HepG2 (cell line): ENCODE results near the gene GLTPD2. TPM values are rescaled to one million over a fixed set of nuclear protein-coding genes. Genes with fewer than 3 reads are reported as not detected.
A peak's percentile ranks its signal among the peaks of the same experiment; 100 is the strongest.

ENCODE experiments used
- DMAP1 ChIP-seq: IDR thresholded peaks from 2 replicates; pipeline ENCODE4 v1.6.1; 2016
- IRF2 ChIP-seq: IDR thresholded peaks from 2 replicates; pipeline ENCODE4 v1.6.1; 2018; ENCODE audit warnings: missing genetic modification reagents, missing compliant biosample characterization
- KLF13 ChIP-seq: sonication (generic); formaldehyde crosslinking; IDR thresholded peaks from 2 replicates; pipeline ENCODE4 v1.4.0; 2020; ENCODE audit warnings: mild to moderate bottlenecking, missing genetic modification reagents
- KLF9 ChIP-seq: IDR thresholded peaks from 2 replicates; pipeline ENCODE4 v1.6.1; 2016; ENCODE audit warnings: low read depth
- MIER2 ChIP-seq: IDR thresholded peaks from 2 replicates; pipeline ENCODE4 v1.6.1; 2016; ENCODE audit warnings: missing biosample characterization, missing genetic modification reagents
- RFXAP ChIP-seq: sonication (generic); formaldehyde crosslinking; IDR thresholded peaks from 2 replicates; pipeline ENCODE4 v1.4.0; 2020; ENCODE audit warnings: missing genetic modification reagents, borderline replicate concordance
- TBL1XR1 ChIP-seq: fragments of 150-350 bp; IDR thresholded peaks from 2 replicates; pipeline ENCODE4 v1.6.1; 2014; ENCODE audit warnings: borderline replicate concordance, low read length; ENCODE audit not compliant: partially characterized antibody
- TFDP2 ChIP-seq: sonication (generic); formaldehyde crosslinking; IDR thresholded peaks from 2 replicates; pipeline ENCODE4 v1.4.0; 2020; ENCODE audit warnings: missing genetic modification reagents
- ZBTB3 ChIP-seq: sonication (generic); formaldehyde crosslinking; IDR thresholded peaks from 2 replicates; pipeline ENCODE4 v1.4.0; 2020; ENCODE audit warnings: low read depth, mild to moderate bottlenecking, moderate library complexity, missing genetic modification reagents, borderline replicate concordance
- ZBTB40 ChIP-seq, 2 experiments: fragments of 450-650 bp in 1 of 2; sonication (generic) in 1 of 2; formaldehyde crosslinking in 1 of 2; IDR thresholded peaks; 2 replicates each; pipeline versions ENCODE4 v1.6.1 to v1.8.0; 2016 to 2022; ENCODE audit warnings: antibody characterized with exemption in 1 of 2, mild to moderate bottlenecking in 1 of 2, missing genetic modification reagents in 1 of 2
- ZFP37 ChIP-seq: sonication (generic); formaldehyde crosslinking; IDR thresholded peaks from 2 replicates; pipeline ENCODE4 v1.4.0; 2020; ENCODE audit warnings: missing genetic modification reagents, borderline replicate concordance
- ZNF10 ChIP-seq: sonication (generic); formaldehyde crosslinking; IDR thresholded peaks from 2 replicates; pipeline ENCODE4 v1.4.0; 2020; ENCODE audit warnings: mild to moderate bottlenecking, low read depth, missing genetic modification reagents, borderline replicate concordance
- ZNF414 ChIP-seq: sonication (generic); formaldehyde crosslinking; IDR thresholded peaks from 2 replicates; pipeline ENCODE4 v1.5.0; 2020; ENCODE audit warnings: missing genetic modification reagents
- ZNF547 ChIP-seq: sonication (generic); formaldehyde crosslinking; IDR thresholded peaks from 2 replicates; pipeline ENCODE4 v1.5.1; 2020; ENCODE audit warnings: mild to moderate bottlenecking, missing genetic modification reagents
- ZNF549 ChIP-seq: sonication (generic); formaldehyde crosslinking; IDR thresholded peaks from 2 replicates; pipeline ENCODE4 v1.5.0; 2020; ENCODE audit warnings: missing genetic modification reagents
- ZNF569 ChIP-seq: sonication (generic); formaldehyde crosslinking; IDR thresholded peaks from 2 replicates; pipeline ENCODE4 v1.5.0; 2020; ENCODE audit warnings: mild to moderate bottlenecking, missing genetic modification reagents, moderate library complexity, borderline replicate concordance
- polyA plus RNA-seq, 8 experiments: library from polyadenylated mRNA; depleted of rRNA in 3 of 8; stranded (reverse) in 7 of 8; unstranded in 1 of 8; fragments of >200 nt; fragmentation: Illumina TruSeq in 4 of 8; extraction: Trizol in 4 of 8; gene quantifications; 2 replicates each; pipeline versions ENCODE4 v1.2.1 to v1.2.3, GENCODE V29; 2011 to 2016; ENCODE audit warnings: low read depth in 4 of 8, missing spikeins in 1 of 8, mixed read lengths in 1 of 8; ENCODE audit not compliant: insufficient read depth in 1 of 8
- total RNA-seq, 5 experiments: library from RNA; depleted of rRNA; stranded (reverse); fragments of >200 nt; fragmentation: Illumina TruSeq; extraction: Trizol; gene quantifications; 2 replicates each; pipeline ENCODE4 v1.2.3, GENCODE V29; 2016; ENCODE audit warnings: low read depth in 1 of 5

The GLTPD2 gene
- total and polyA plus RNA-seq, 2 of the 13 experiments (the other 11 are each of a cell fraction or from before 2014, with no cell fraction given): 7.5 to 12.9 TPM

GRCh38 chr17:4777969-4778760 lies 10.6 kb upstream of the GLTPD2 start (continued):
- no peak for TF ChIP-seq ZNF569 (CRISPR knock-in tag)
- TF ChIP-seq ZNF547: 0 out of 2 replicates have a peak, but pooled peaks have one; percentile 34
- peak; percentile 47; the same call in 1 of the 2 replicates for TF ChIP-seq TFDP2
- TF ChIP-seq ZNF10: no peak
- TF ChIP-seq KLF9 (CRISPR knock-in tag): no peak
- no peak for TF ChIP-seq TBL1XR1
- no peak for TF ChIP-seq ZBTB40 (IDR thresholded peaks at IDR 0.05)
- no peak for TF ChIP-seq ZBTB40 (CRISPR knock-in tag; IDR thresholded peaks at IDR 0.05)
- TF ChIP-seq MIER2: peak; percentile 67; the same call in 1 of the 2 replicates
- TF ChIP-seq DMAP1 (CRISPR knock-in tag): 0 out of 2 replicates have a peak, but pooled peaks have one; percentile 54
- TF ChIP-seq ZBTB3 (CRISPR knock-in tag): peak; percentile 80; the same call in 1 of the 2 replicates
- TF ChIP-seq IRF2 (CRISPR knock-in tag): peak; percentile 79; the same call in 1 of the 2 replicates
- TF ChIP-seq RFXAP (CRISPR knock-in tag): peak; percentile 81
- no peak for TF ChIP-seq ZFP37
- TF ChIP-seq KLF13: no peak
- TF ChIP-seq ZNF414 (CRISPR knock-in tag): peak; percentile 44
- no peak for TF ChIP-seq ZNF549 (CRISPR knock-in tag)
